HFF-Myc (cell line): ENCODE results near the gene CRAT.

ENCODE experiments used
- DNase-seq: peaks from one replicate; pipeline ENCODE4 v3.0.0-alpha.2; 2011; ENCODE audit warnings: low read depth; ENCODE audit errors: extremely low read depth
- H3K4me3 ChIP-seq: replicated peaks from 2 replicates; pipeline ENCODE4 v1.5.1; 2011; ENCODE audit warnings: low read depth, mild to moderate bottlenecking, control low read depth, low read length
- CTCF ChIP-seq: IDR thresholded peaks from 2 replicates; pipeline ENCODE4 v1.5.1; 2012; ENCODE audit warnings: mild to moderate bottlenecking, low read depth, low read length, control low read depth; ENCODE audit errors: missing control alignments

Gene CRAT

GRCh38 chr9:129084087-129084486 is 26.5 kb downstream of the CRAT start:
- no peak for DNase-seq
- TF ChIP-seq CTCF = no peak
- no peak overlapping the region for H3K4me3 ChIP-seq

DNA sequence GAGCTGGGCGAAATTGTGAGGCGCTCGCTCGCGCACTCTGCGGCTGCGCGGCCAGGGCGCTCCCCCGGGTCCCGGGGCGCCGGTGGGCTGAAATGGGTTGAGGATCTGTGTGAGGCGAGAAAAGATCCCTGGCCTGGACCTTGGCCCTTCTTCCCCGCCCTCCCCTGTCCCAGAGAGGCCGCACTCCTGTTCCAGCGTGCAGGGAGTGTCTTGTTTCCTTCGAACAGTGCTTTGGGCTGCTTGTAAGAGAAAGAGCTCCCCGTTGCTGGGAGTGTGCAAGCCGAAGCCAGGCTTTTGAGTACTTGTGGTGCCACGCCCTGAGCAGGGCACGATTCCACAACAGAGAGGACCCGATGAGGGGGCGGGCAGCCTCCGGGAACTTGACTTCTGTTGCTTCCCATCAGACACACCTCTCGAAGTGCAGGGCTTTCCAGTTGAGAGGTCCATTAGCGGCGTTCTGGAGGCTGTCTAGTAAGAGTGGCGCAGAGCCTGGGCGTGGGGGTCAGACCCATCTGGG is 29.1 kb downstream of the CRAT start:
- peak overlapping the region; percentile 80 for H3K4me3 ChIP-seq
- no peak for TF ChIP-seq CTCF
- DNase-seq = no peak

GRCh38 chr9:129080601-129081387 is 29.8 kb downstream of the CRAT start, which contains the start of gene DOLPP1:
Gene DOLPP1, plus strand, starts transcription at chr9:129081111. Its CDS starts 21 bp downstream, at chr9:129081132.
- DNase-seq = peak; percentile 95
- H3K4me3 ChIP-seq = peak within 1 kb of the TSS; percentile 80
- TF ChIP-seq CTCF = no peak

- no peak for DNase-seq
- peak overlapping the region; percentile 80 for H3K4me3 ChIP-seq
- TF ChIP-seq CTCF = no peak
Measured at GRCh38 chr9:129080298-129080600, 30.3 kb downstream of the CRAT start.

- no peak for DNase-seq
- H3K4me3 ChIP-seq = peak overlapping the region; percentile 80
- TF ChIP-seq CTCF = no peak
Measured at GRCh38 chr9:129079829-129080228, 30.8 kb downstream of the CRAT start.

GRCh38 chr9:129078691-129079503 is 31.7 kb downstream of the CRAT start:
- no peak for DNase-seq
- H3K4me3 ChIP-seq = no peak overlapping the region
- TF ChIP-seq CTCF = no peak
